ENCODE measurements around the gene ZSCAN10. TPM values are rescaled to one million over a fixed set of nuclear protein-coding genes. Genes with fewer than 3 reads are reported as not detected.

ZSCAN10 gene
- total RNA-seq, 1 experiment from 2014 or later, result not detected

DNA sequence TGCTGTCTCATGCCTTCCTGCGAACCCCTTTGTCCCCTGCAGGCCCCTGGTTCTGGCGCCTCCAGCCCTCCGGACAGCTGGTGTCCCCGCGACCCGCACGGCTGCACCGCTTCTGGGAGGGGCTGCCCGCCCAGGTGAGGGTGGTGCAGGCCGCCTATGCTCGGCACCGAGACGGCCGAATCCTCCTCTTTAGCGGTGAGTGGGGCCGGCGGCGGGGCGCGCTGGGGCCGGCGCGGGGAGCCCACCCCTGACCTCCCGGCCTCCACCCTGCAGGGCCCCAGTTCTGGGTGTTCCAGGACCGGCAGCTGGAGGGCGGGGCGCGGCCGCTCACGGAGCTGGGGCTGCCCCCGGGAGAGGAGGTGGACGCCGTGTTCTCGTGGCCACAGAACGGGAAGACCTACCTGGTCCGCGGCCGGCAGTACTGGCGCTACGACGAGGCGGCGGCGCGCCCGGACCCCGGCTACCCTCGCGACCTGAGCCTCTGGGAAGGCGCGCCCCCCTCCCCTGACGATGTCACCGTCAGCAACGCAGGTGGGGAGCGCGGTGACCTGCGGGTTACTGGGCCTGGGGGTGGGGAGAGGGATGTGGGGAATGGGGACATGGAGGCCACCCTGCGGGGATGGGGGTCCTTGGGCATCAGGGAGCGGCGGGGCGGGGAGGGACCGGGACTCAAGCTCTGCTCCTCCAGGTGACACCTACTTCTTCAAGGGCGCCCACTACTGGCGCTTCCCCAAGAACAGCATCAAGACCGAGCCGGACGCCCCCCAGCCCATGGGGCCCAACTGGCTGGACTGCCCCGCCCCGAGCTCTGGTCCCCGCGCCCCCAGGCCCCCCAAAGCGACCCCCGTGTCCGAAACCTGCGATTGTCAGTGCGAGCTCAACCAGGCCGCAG, 40.7 kb downstream of the ZSCAN10 start:
- Histone ChIP-seq H3K4me1 (peaks cover 13% of the 10 kb centered on the region), H3K27me3 (replicated peaks; ENCODE audit: control insufficient read depth, insufficient read depth, low read length) (no peaks in the 10 kb centered on the region), H3K4me3 (ENCODE audit: low read depth, low read length) (peak overlapping the region; percentile 91), H3K9me3 (no peaks in the 10 kb centered on the region), H3K36me3 (ENCODE audit: control insufficient read depth, insufficient read depth, low read length) (no peaks in the 10 kb centered on the region)
- H3K4me1 Mint-ChIP-seq (ENCODE audit: low read depth, unreplicated experiment), result no peaks in the 10 kb centered on the region
- H3K27me3 Mint-ChIP-seq (ENCODE audit: insufficient read depth, unreplicated experiment), result no peaks in the 10 kb centered on the region
- ChIA-PET POLR2A (interaction anchor here (0.5 to 0.9 kb wide), 3 partner anchors 37 to 71 kb away, joined by 3 to 6 read pairs (median 3); no protein-coding TSS in a partner anchor), CTCF (interaction anchor here (0.6 to 2.7 kb wide), 17 partner anchors 11 to 101 kb away, joined by 3 to 44 read pairs (median 6); partner anchors contain the start of genes MMP25, TNFRSF12A, ZNF205 and ZNF213)
- peak overlapping the region; percentile 81 for H3K4me3 Mint-ChIP-seq (ENCODE audit: unreplicated experiment)
- H3K36me3 Mint-ChIP-seq (ENCODE audit: insufficient read depth, unreplicated experiment), result no peaks in the 10 kb centered on the region
- no peak for TF ChIP-seq CTCF (IDR thresholded peaks at IDR 0.05; ENCODE audit: insufficient read depth in 1 of 2, low read depth in 1 of 2, low read length in 1 of 2, severe bottlenecking in 1 of 2, unreplicated experiment in 1 of 2)
- no peak overlapping the region for H3K27ac Mint-ChIP-seq (ENCODE audit: unreplicated experiment)
- no peaks in the 10 kb centered on the region for H3K9me3 Mint-ChIP-seq (ENCODE audit: unreplicated experiment)
- intact Hi-C loops (cut with micrococcal nuclease; ENCODE audit: unreplicated experiment), result loop anchor here (1.0 to 2.0 kb wide), 3 partner anchors 48 to 71 kb away; no protein-coding TSS in a partner anchor
- no TSS peak for BruUV-seq (replicated peaks)
- DNase-seq, result peak in 1 of 2 experiments; percentile 33

GRCh38 chr16:3057181-3058138, 41.6 kb downstream of the ZSCAN10 start:
- Histone ChIP-seq H3K36me3 (ENCODE audit: control insufficient read depth, insufficient read depth, low read length) (no peaks in the 10 kb centered on the region), H3K4me3 (ENCODE audit: low read depth, low read length) (no peak overlapping the region), H3K4me1 (peaks cover 13% of the 10 kb centered on the region), H3K27me3 (replicated peaks; ENCODE audit: control insufficient read depth, insufficient read depth, low read length) (no peaks in the 10 kb centered on the region), H3K9me3 (no peaks in the 10 kb centered on the region)
- BruUV-seq (replicated peaks), result TSS peak; percentile 18
- Mint-ChIP-seq H3K9me3 (ENCODE audit: unreplicated experiment) (no peaks in the 10 kb centered on the region), H3K4me1 (ENCODE audit: low read depth, unreplicated experiment) (no peaks in the 10 kb centered on the region), H3K27ac (ENCODE audit: unreplicated experiment) (no peak overlapping the region), H3K36me3 (ENCODE audit: insufficient read depth, unreplicated experiment) (no peaks in the 10 kb centered on the region), H3K4me3 (ENCODE audit: unreplicated experiment) (no peak overlapping the region), H3K27me3 (ENCODE audit: insufficient read depth, unreplicated experiment) (no peaks in the 10 kb centered on the region)
- POLR2A ChIA-PET, result interaction anchor here (0.9 kb wide), 1 partner anchor 72 kb away, joined by 3 read pairs; no protein-coding TSS in a partner anchor
- no peak for TF ChIP-seq CTCF (IDR thresholded peaks at IDR 0.05; ENCODE audit: insufficient read depth in 1 of 2, low read depth in 1 of 2, low read length in 1 of 2, severe bottlenecking in 1 of 2, unreplicated experiment in 1 of 2)
- CTCF ChIA-PET, result interaction anchor here (1.1 to 2.7 kb wide), 7 partner anchors 10 to 77 kb away, joined by 3 to 44 read pairs (median 11); partner anchors contain the start of genes MMP25, ZNF213 and ZSCAN10
- intact Hi-C loops (cut with micrococcal nuclease; ENCODE audit: unreplicated experiment), result loop anchor here (2.0 kb wide), 1 partner anchor 49 kb away; no protein-coding TSS in a partner anchor
- no peak for DNase-seq
